ENCODE measurements around the gene GAGE12J.
A peak's percentile ranks its signal among the peaks of the same experiment; 100 is the strongest.

GAGE12J gene

DNA sequence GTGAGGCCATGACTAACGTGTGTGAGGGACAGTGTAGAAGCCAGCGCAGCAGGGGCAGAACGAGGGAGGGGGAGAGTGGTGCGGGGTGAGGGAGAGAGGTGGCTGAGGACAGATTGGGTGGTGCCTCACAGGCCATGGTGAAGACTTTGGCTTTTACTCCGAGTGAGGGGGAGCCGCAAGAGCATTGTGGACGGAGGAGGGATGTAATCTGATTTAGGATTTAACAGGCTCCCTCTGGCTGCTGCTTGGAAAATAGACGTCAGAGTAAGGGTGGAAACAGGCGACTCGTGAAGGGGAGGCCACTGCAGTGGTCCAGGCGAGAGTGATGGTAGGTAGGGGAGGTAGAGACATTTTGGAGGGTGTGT, 39.2 kb upstream of the GAGE12J start (continued):
- TF ChIP-seq, protein P1, sequence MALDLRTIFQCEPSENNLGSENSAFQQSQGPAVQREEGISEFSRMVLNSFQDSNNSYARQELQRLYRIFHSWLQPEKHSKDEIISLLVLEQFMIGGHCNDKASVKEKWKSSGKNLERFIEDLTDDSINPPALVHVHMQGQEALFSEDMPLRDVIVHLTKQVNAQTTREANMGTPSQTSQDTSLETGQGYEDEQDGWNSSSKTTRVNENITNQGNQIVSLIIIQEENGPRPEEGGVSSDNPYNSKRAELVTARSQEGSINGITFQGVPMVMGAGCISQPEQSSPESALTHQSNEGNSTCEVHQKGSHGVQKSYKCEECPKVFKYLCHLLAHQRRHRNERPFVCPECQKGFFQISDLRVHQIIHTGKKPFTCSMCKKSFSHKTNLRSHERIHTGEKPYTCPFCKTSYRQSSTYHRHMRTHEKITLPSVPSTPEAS (tag by site-specific recombination; IDR thresholded peaks at IDR 0.05), result 0 out of 2 replicates have a peak, but pooled peaks have one; percentile 29
- TF ChIP-seq ZNF548 (tag by site-specific recombination; IDR thresholded peaks at IDR 0.05) (no peak), ZNF157 (tag by site-specific recombination; IDR thresholded peaks at IDR 0.05) (no peak), ZNF48 (tag by site-specific recombination; IDR thresholded peaks at IDR 0.05) (no peak), ZFP3 (tag by site-specific recombination; IDR thresholded peaks at IDR 0.05; ENCODE audit: low read depth) (no peak), RBAK (tag by site-specific recombination; IDR thresholded peaks at IDR 0.05) (no peak), BCL11B (tag by site-specific recombination; IDR thresholded peaks at IDR 0.05; ENCODE audit: low read depth) (no peak), IKZF3 (tag by site-specific recombination; IDR thresholded peaks at IDR 0.05) (0 out of 2 replicates have a peak, but pooled peaks have one; percentile 20), ZNF529 (tag by site-specific recombination; IDR thresholded peaks at IDR 0.05; ENCODE audit: insufficient replicate concordance) (no peak), ZNF707 (tag by site-specific recombination; IDR thresholded peaks at IDR 0.05) (no peak), ZNF660 (tag by site-specific recombination; IDR thresholded peaks at IDR 0.05) (no peak), ZNF600 (tag by site-specific recombination; IDR thresholded peaks at IDR 0.05) (peak; percentile 96)

DNA sequence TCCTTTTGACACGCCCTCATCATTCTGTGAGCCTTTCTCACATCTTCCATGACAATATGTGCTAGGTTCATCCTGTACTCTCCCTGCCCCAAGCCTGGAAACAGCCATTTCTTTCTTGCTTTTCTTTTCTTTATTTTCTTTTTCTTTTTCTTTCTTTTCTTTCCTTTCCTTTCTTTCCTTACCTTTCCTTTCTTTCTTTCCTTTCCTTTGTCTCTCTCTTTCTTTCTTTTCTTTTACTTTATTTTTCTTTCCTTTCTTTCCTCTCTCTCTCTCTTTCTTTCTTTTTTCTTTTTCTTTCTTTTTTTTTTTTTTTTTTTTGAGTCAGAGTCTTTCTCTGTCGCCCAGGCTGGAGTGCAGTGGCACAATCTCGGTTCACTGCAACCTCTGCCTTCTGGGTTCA, 37.6 kb upstream of the GAGE12J start:
- no peak overlapping the region for H3K27ac ChIP-seq (ENCODE audit: extremely low read depth, low read depth, low read length)
- CTCF ChIA-PET, result no interaction called here
- POLR2A ChIA-PET, result no interaction called here
- H3K9me3 ChIP-seq (ENCODE audit: control insufficient read depth, insufficient read depth, low read depth, low read length), result no peaks in the 10 kb centered on the region
- peak; percentile 91 for TF ChIP-seq PRDM1 (tag by site-specific recombination; IDR thresholded peaks at IDR 0.05)
- TF ChIP-seq, protein P2, sequence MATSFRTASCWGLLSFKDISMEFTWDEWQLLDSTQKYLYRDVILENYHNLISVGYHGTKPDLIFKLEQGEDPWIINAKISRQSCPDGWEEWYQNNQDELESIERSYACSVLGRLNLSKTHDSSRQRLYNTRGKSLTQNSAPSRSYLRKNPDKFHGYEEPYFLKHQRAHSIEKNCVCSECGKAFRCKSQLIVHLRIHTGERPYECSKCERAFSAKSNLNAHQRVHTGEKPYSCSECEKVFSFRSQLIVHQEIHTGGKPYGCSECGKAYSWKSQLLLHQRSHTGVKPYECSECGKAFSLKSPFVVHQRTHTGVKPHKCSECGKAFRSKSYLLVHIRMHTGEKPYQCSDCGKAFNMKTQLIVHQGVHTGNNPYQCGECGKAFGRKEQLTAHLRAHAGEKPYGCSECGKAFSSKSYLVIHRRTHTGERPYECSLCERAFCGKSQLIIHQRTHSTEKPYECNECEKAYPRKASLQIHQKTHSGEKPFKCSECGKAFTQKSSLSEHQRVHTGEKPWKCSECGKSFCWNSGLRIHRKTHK (tag by site-specific recombination; IDR thresholded peaks at IDR 0.05), result no peak
- no peaks in the 10 kb centered on the region for H3K36me3 ChIP-seq (ENCODE audit: control insufficient read depth in 2 of 2, insufficient read depth in 1 of 2, low read length in 2 of 2)
- H3K4me1 ChIP-seq (ENCODE audit: control insufficient read depth, insufficient read depth, low read length), result no peaks in the 10 kb centered on the region
- H3K4me3 ChIP-seq (ENCODE audit: low read depth, low read length), result no peak overlapping the region

GRCh38 chrX:49286136-49286535, 35.7 kb upstream of the GAGE12J start:
- Histone ChIP-seq H3K4me3 (ENCODE audit: low read depth, low read length) (no peak overlapping the region), H3K36me3 (ENCODE audit: control insufficient read depth in 2 of 2, insufficient read depth in 1 of 2, low read length in 2 of 2) (no peaks in the 10 kb centered on the region), H3K4me1 (ENCODE audit: control insufficient read depth, insufficient read depth, low read length) (no peaks in the 10 kb centered on the region), H3K27ac (ENCODE audit: extremely low read depth, low read depth, low read length) (no peak overlapping the region), H3K9me3 (ENCODE audit: control insufficient read depth, insufficient read depth, low read depth, low read length) (no peaks in the 10 kb centered on the region)
- ChIA-PET POLR2A (no interaction called here), CTCF (no interaction called here)
- TF ChIP-seq ZNF133 (tag by site-specific recombination; IDR thresholded peaks at IDR 0.05) (no peak), ZNF121 (tag by site-specific recombination; IDR thresholded peaks at IDR 0.05) (no peak), ZNF600 (tag by site-specific recombination; IDR thresholded peaks at IDR 0.05) (no peak), OVOL3 (tag by site-specific recombination; IDR thresholded peaks at IDR 0.05) (no peak), FEZF1 (tag by site-specific recombination; IDR thresholded peaks at IDR 0.05) (no peak), ZNF529 (tag by site-specific recombination; IDR thresholded peaks at IDR 0.05; ENCODE audit: insufficient replicate concordance) (no peak), ZNF664 (tag by site-specific recombination; IDR thresholded peaks at IDR 0.05) (no peak), ZNF239 (tag by site-specific recombination; IDR thresholded peaks at IDR 0.05) (no peak), KLF9 (tag by site-specific recombination; IDR thresholded peaks at IDR 0.05; ENCODE audit: low read depth) (no peak), SCRT1 (tag by site-specific recombination; IDR thresholded peaks at IDR 0.05; ENCODE audit: borderline replicate concordance) (no peak), ZNF280C (tag by site-specific recombination; IDR thresholded peaks at IDR 0.05) (no peak), ZFP37 (tag by site-specific recombination; IDR thresholded peaks at IDR 0.05) (no peak)

Measured in HEK293 (cell line).